Psoas muscle (tissue), 8 donors: ENCODE results near the gene ASB3. TPM values are rescaled to one million over a fixed set of nuclear protein-coding genes. Genes with fewer than 3 reads are reported as not detected.
"Not testable (repeated sequence)": the region's sequence is repeated elsewhere in the genome, so short reads cannot be mapped to it uniquely, and the experiment has no call there.

Experiments
- ATAC-seq, 4 donors: fragments of 200-7000 bp; cut with Tn5 transposase; one replicate each; pipeline ENCODE4 v1.9.1; 2020; ENCODE audit warnings: moderate library complexity in 3 of 4, mild to moderate bottlenecking in 2 of 4
- DNase-seq, 2 donors: peaks; one replicate each; pipeline ENCODE4 v3.0.0-alpha.2; 2020
- H3K27ac ChIP-seq: fragments of 200-600 bp; one replicate; pipeline ENCODE4 v1.8.0; 2022
- H3K27me3 ChIP-seq, 3 donors: fragments of 200-600 bp in 1 of 3; one replicate each; pipeline versions ENCODE4 v1.6.1 to v1.8.0; 2013 to 2022; ENCODE audit warnings: low read length in 2 of 3, mild to moderate bottlenecking in 2 of 3, moderate library complexity in 1 of 3; ENCODE audit not compliant: insufficient read depth in 3 of 3
- H3K36me3 ChIP-seq, 2 donors: fragments of 200-600 bp in 1 of 2; one replicate each; pipeline versions ENCODE4 v1.6.1 to v1.8.0; 2013 to 2022; ENCODE audit warnings: low read depth in 1 of 2, mild to moderate bottlenecking in 1 of 2, moderate library complexity in 1 of 2; ENCODE audit not compliant: insufficient read depth in 1 of 2
- H3K4me1 ChIP-seq: fragments of 200-600 bp; one replicate; pipeline ENCODE4 v1.8.0; 2022
- H3K4me3 ChIP-seq: fragments of 200-600 bp; one replicate; pipeline ENCODE4 v1.8.0; 2022; ENCODE audit warnings: mild to moderate bottlenecking
- H3K9me3 ChIP-seq: fragments of 200-600 bp; one replicate; pipeline ENCODE4 v1.8.0; 2022
- WGBS, 3 donors: extraction: QIAGEN DNeasy Blood & Tissue Kit; methylation state at CpG; one replicate each; pipeline versions ENCODE4 v1.1.6 to v1.1.7; 2013; 5-methylcytosine and 5-hydroxymethylcytosine counted together
- intact Hi-C, 2 donors: fragments of 100-400 bp; cut with DNase I; formaldehyde crosslinking; loops; one replicate each; pipeline versions ENCODE4 v1.11.0 to v1.14.2; 2022
- long read RNA-seq, 2 donors: library from polyadenylated mRNA; unstranded; transcript quantifications; one replicate each; pipeline ENCODE4 v2.0.0, GENCODE V29; 2021
- polyA plus RNA-seq, 3 donors: library from polyadenylated mRNA; stranded (reverse); fragments of 200-250 nt; gene quantifications; one replicate each; pipeline ENCODE4 v1.2.3, GENCODE V29; 2013
- total RNA-seq, 4 donors: library from RNA; stranded (reverse); fragmentation: NEBNext Ultra II Directional in 2 of 4; extraction: Animal tissue kit (Norgen Biotek cat#: 25700) in 2 of 4; gene quantifications; one replicate each; pipeline versions ENCODE4 v1.2.1 to v1.2.4, GENCODE V29; 2021 to 2023
- TF ChIP-seq, protein P1 (sequence below): fragments of 200-600 bp; IDR thresholded peaks from one replicate; pipeline ENCODE4 v1.8.0; 2022; ENCODE audit warnings: antibody characterized with exemption
- donor health status: healthy with polysubstance abuse.
- donor health status: DM: no; HTN: no; CAD: no; lungs with moderate emphysema.
- donor health status: Bipolar disorder and iron deficiency.
- donor health status: healthy.
- donor health status: DM: yes; HTN: yes; CAD: no.
- donor health status: DM: no; HTN: no; CAD: no.
- donor health status: DM: no; HTN: no; CAD: no.
- donor health status: DM: yes; HTN: yes; CAD: no.

ASB3 gene, protein sequence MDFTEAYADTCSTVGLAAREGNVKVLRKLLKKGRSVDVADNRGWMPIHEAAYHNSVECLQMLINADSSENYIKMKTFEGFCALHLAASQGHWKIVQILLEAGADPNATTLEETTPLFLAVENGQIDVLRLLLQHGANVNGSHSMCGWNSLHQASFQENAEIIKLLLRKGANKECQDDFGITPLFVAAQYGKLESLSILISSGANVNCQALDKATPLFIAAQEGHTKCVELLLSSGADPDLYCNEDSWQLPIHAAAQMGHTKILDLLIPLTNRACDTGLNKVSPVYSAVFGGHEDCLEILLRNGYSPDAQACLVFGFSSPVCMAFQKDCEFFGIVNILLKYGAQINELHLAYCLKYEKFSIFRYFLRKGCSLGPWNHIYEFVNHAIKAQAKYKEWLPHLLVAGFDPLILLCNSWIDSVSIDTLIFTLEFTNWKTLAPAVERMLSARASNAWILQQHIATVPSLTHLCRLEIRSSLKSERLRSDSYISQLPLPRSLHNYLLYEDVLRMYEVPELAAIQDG
- total RNA-seq (1 to 10 TPM; 3.5 to 6.8 (median 5.9) TPM), polyA plus RNA-seq (1 to 10 TPM; 2.9 to 6.4 (median 3.8) TPM)
- long read RNA-seq, donor 1, partial matches to known transcripts = 0 of 5 reads
- long read RNA-seq, donor 1, other reads (novel, unspliced or antisense) = 2 of 5 reads
- long read RNA-seq, donor 2, partial matches to known transcripts = 1 of 7 reads
- long read RNA-seq, donor 2, other reads (novel, unspliced or antisense) = 4 of 7 reads

DNA sequence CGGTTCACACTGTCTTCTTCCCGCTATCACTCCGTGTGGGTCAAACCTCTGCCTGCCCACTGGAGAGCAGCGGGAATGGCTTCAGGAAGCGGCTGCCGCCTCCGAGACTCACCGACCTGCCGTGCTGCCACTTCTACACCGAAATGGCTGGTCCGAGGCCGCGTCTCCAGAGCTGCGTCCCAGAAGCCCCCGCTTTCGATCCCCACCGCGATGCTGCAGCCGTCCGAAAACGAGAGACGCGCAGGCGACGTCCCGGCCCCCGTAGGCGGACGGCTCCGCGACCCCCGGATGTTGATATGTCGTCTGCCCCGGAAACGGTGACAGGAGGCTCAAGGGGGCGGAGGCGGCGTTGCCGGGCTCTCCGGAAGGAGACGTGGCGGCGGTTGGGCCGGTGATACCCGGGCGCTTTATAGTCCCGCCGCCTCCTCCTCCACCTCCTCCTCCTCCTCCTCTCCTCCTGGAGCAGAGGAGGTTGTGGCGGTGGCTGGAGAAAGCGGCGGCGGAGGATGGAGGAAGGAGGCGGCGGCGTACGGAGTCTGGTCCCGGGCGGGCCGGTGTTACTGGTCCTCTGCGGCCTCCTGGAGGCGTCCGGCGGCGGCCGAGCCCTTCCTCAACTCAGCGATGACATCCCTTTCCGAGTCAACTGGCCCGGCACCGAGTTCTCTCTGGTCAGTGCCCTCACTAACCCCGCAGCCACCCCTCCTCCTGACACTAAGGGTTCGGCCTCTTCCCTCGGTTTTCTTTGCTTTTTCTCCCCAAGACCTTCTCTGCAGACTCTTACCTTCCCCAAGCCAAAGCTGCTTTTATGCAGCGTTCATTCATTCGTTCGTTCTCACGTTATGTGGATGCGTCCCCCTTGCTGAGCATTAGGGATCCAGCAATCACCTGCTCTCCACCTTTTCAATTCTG lies at the start of gene ASB3, which contains the start of gene ERLEC1:
Gene ASB3 (minus strand): TSS at position 249 of the 909 bp plus-strand sequence. CDS start 21,381 bp downstream, outside the sequence.
Gene ERLEC1 (plus strand): TSS at position 340 of the 909 bp plus-strand sequence. CDS start 167 bp downstream, at position 507.
- TF ChIP-seq, protein P1, sequence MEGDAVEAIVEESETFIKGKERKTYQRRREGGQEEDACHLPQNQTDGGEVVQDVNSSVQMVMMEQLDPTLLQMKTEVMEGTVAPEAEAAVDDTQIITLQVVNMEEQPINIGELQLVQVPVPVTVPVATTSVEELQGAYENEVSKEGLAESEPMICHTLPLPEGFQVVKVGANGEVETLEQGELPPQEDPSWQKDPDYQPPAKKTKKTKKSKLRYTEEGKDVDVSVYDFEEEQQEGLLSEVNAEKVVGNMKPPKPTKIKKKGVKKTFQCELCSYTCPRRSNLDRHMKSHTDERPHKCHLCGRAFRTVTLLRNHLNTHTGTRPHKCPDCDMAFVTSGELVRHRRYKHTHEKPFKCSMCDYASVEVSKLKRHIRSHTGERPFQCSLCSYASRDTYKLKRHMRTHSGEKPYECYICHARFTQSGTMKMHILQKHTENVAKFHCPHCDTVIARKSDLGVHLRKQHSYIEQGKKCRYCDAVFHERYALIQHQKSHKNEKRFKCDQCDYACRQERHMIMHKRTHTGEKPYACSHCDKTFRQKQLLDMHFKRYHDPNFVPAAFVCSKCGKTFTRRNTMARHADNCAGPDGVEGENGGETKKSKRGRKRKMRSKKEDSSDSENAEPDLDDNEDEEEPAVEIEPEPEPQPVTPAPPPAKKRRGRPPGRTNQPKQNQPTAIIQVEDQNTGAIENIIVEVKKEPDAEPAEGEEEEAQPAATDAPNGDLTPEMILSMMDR = no peak

DNA sequence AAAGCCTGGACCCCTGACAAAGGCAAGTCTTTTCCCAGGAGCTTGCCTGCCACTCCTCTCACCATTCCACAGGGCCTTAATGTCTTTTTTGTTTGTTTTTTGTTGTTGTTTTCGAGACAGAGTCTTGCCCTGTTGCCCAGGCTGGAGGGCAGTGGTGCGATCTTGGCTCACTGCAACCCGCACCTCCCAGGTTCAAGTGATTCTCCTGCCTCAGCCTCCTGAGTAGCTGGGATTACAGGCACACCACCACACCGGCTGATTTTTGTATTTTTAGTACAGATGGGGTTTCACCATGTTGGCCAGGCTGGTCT lies 43.2 kb upstream of the ASB3 start:
- WGBS, 3 donors = 77 to 86% (median 78%) methylated on average over 4 of the region's 4 CpGs
- ATAC-seq, H3K9me3 ChIP-seq, H3K27me3 ChIP-seq, DNase-seq, intact Hi-C loops, H3K4me3 ChIP-seq: not testable (repeated sequence)
- Histone ChIP-seq H3K36me3 (peaks cover 0 to 21% of the 10 kb centered on the region in 2 donors), H3K4me1 (peaks cover 10% of the 10 kb centered on the region), H3K27ac (peak overlapping the region; percentile 10)

More for the DNA sequence above, at the start of gene ASB3, which contains the start of gene ERLEC1:
- Histone ChIP-seq H3K9me3 (no peaks in the 10 kb centered on the region), H3K4me1 (peaks cover 33% of the 10 kb centered on the region), H3K36me3 (no peaks in the 10 kb centered on the region), H3K27me3 (no peaks in the 10 kb centered on the region), H3K27ac (peak within 1 kb of the TSS; percentile 85), H3K4me3 (peak within 1 kb of the TSS; percentile 78)
- DNase-seq = peak; percentile 91 to 95
- intact Hi-C loops = no loop called here
- 1% methylated on average over 55 to 76 of the region's 77 CpGs for WGBS, 3 donors
- ATAC-seq = peak; percentile 95 to 98 (median 98)

DNA sequence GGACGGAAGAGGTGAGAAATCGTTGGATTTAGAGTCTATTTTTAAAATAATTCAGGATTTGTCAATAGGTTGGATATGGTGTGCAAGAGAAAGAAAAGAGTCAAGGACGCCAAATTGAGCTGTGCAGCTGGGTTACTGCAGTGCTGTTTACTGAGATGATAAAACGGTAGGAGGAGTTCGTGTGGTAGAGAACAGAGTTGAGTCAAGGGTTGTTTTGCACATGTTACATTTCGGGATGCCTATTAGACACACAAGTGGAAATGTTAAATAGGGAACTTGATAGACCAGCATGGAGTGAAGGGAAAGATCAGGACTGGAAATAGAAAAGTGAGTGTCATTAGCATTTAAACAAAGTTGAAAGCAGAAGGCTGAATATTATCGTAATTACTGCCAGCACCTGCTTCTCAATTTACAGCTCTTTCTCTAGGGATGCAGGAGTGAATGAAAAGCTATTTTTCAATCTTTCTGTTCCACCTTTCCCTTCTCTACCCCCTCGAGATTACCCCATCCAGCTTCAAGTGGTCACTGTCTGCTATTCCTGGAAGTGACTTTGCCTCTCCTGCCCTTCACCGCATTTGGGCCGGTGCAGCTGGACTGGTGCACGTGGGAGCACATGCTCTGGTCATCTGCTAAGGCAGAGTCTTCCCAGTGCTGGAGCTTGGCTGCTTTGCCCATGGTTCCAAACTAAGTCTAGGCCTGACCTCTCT lies 42.7 kb upstream of the ASB3 start:
- no peaks in the 10 kb centered on the region for H3K9me3 ChIP-seq
- peaks cover 10% of the 10 kb centered on the region for H3K4me1 ChIP-seq
- no peak overlapping the region for H3K4me3 ChIP-seq
- intact Hi-C loops = no loop called here
- ATAC-seq (peak; percentile 37 to 81 (median 71)), DNase-seq (peak in 1 of 2 donors; percentile 19)
- peaks cover 0 to 21% of the 10 kb centered on the region in 2 donors for H3K36me3 ChIP-seq
- 57 to 71% (median 65%) methylated on average over 11 of the region's 11 CpGs for WGBS, 3 donors
- TF ChIP-seq, protein P1 = no peak
- H3K27me3 ChIP-seq = no peaks in the 10 kb centered on the region
- peak overlapping the region; percentile 10 for H3K27ac ChIP-seq

DNA sequence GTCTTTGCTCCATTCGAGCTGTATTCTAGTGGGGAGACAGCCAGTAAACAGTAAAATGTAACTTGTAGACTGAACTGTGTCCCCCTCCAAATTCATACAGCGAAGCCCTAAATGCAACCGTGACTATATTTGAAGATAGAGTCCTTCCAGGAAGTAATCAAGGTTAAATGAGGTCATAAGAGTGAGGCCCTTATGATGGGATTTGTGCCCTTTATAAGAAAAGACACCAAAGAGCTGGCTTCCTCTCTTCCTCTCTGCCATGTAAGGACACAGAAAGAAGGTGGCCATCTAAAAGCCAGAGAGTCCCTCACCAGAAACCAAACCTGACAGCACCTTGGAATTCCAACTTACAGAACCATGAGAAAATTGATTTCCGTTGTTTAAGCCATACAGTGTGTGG lies 41.6 kb upstream of the ASB3 start:
- Histone ChIP-seq H3K9me3 (no peaks in the 10 kb centered on the region), H3K4me3 (no peak overlapping the region), H3K4me1 (peaks cover 10% of the 10 kb centered on the region), H3K27me3 (no peaks in the 10 kb centered on the region), H3K27ac (no peak overlapping the region), H3K36me3 (peaks cover 0 to 21% of the 10 kb centered on the region in 2 donors)
- TF ChIP-seq, protein P1 = no peak
- no peak for ATAC-seq
- DNase-seq = no peak
- WGBS, 3 donors = 93 to 95% (median 94%) methylated on average over 4 of the region's 4 CpGs
- intact Hi-C loops = no loop called here
